ENCODE data around the gene RAMP3. TPM values are rescaled to one million over a fixed set of nuclear protein-coding genes. Genes with fewer than 3 reads are reported as not detected.

RAMP3 gene
- total RNA-seq, 2 experiments from 2014 or later = not detected

- Mint-ChIP-seq H3K27me3 (peaks cover 43% of the 10 kb centered on the region), H3K9me3 (peaks cover 1% of the 10 kb centered on the region), H3K4me1 (peaks cover 10% of the 10 kb centered on the region), H3K27ac (no peak overlapping the region), H3K36me3 (peaks cover 1% of the 10 kb centered on the region), H3K4me3 (no peak overlapping the region)
- DNase-seq = no peak
- POLR2A ChIA-PET = no interaction called here
- no peak for ATAC-seq (ENCODE audit: low read depth)
Measured at GRCh38 chr7:45211066-45211465, 53.5 kb downstream of the RAMP3 start.

DNA sequence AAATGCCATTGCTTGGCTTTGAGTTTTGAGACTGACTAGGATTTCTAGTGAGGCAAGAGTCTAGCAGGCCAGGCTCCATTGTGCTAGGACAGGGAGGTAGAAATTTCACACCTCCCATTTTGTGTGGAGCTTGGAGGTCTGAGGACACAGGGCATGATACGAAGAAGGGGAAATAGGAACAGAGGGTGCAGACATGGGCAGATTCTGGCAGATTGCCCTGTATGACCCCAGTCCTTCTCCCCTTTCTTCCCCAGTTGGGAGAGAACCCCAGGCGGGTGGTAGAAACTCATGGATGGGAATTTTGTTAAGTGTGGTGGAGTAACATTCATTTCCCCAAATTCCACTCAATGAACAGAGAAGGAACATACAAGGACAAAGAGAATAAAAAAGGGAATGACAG lies 54.4 kb downstream of the RAMP3 start:
- H3K27ac Mint-ChIP-seq = no peak overlapping the region
- H3K27me3 Mint-ChIP-seq = peaks cover 48% of the 10 kb centered on the region
- peaks cover 1% of the 10 kb centered on the region for H3K36me3 Mint-ChIP-seq
- ATAC-seq (ENCODE audit: low read depth) (no peak), DNase-seq (no peak)
- POLR2A ChIA-PET = no interaction called here
- H3K4me1 Mint-ChIP-seq = peaks cover 10% of the 10 kb centered on the region
- no peak overlapping the region for H3K4me3 Mint-ChIP-seq
- peaks cover 1% of the 10 kb centered on the region for H3K9me3 Mint-ChIP-seq

DNA sequence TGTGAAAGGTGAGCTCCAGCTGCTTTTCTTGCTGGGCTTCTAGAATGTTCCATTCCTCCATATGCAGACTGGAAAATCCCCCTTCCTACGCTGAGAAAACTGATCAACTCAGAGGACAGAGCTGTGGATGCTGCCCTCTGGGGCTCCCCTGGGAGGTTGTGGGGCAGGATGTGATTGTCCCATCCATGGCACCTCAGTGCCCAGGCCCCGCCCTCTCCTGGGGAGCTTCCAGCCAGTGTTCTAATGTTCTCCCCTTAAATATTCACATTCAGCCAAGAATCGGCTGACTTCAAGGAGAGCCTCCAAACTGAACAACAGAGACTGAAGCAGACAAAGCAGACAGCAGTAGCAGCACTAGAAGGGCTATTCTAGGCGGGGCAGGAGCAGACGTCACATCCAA lies 55.0 kb downstream of the RAMP3 start:
- POLR2A ChIA-PET = no interaction called here
- Mint-ChIP-seq H3K27me3 (peaks cover 50% of the 10 kb centered on the region), H3K27ac (no peak overlapping the region), H3K4me3 (no peak overlapping the region), H3K9me3 (peaks cover 1% of the 10 kb centered on the region), H3K36me3 (peaks cover 1% of the 10 kb centered on the region), H3K4me1 (peaks cover 10% of the 10 kb centered on the region)
- no peak for DNase-seq
- ATAC-seq (ENCODE audit: low read depth) = no peak

DNA sequence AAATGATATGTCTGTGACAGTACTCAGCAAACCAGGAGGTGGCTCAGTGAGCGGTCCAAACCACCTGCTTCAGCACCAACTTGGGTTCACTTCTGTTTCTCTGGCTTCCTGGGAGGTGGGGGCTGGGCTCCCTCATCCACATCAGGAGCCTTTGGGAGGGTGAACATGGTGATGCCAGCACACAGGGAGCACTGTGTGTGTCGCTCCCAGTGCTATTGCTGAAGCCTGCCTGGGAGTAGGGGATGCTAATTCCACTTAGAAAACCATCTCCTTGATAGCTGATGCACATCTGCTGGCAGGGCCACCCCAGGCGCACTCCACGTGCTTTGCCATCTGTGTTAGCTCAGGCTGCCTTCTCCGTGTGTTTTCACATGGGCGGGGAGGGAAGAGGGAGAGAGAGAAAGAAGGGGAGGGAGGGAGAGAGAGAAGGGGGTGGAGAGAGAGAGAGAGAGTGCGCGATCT lies 58.0 kb downstream of the RAMP3 start:
- POLR2A ChIA-PET = no interaction called here
- Mint-ChIP-seq H3K9me3 (peaks cover 1% of the 10 kb centered on the region), H3K4me3 (no peak overlapping the region), H3K36me3 (no peaks in the 10 kb centered on the region), H3K27me3 (peaks cover 56% of the 10 kb centered on the region), H3K4me1 (peaks cover 2% of the 10 kb centered on the region), H3K27ac (no peak overlapping the region)
- DNase-seq (no peak), ATAC-seq (ENCODE audit: low read depth) (no peak)

- ATAC-seq (ENCODE audit: low read depth) (no peak), DNase-seq (no peak)
- peaks cover 57% of the 10 kb centered on the region for H3K27me3 Mint-ChIP-seq
- no peak overlapping the region for H3K27ac Mint-ChIP-seq
- POLR2A ChIA-PET = no interaction called here
- H3K36me3 Mint-ChIP-seq = no peaks in the 10 kb centered on the region
- H3K4me3 Mint-ChIP-seq = no peak overlapping the region
- H3K9me3 Mint-ChIP-seq = peaks cover 1% of the 10 kb centered on the region
- H3K4me1 Mint-ChIP-seq = no peaks in the 10 kb centered on the region
Measured at GRCh38 chr7:45216181-45216580, 58.6 kb downstream of the RAMP3 start.

GRCh38 chr7:45216622-45217165 lies 59.1 kb downstream of the RAMP3 start:
- ATAC-seq (ENCODE audit: low read depth) = no peak

GRCh38 chr7:45217358-45217757 lies 59.8 kb downstream of the RAMP3 start:
- Mint-ChIP-seq H3K27ac (no peak overlapping the region), H3K4me1 (no peaks in the 10 kb centered on the region), H3K4me3 (no peak overlapping the region), H3K36me3 (no peaks in the 10 kb centered on the region), H3K9me3 (peaks cover 1% of the 10 kb centered on the region), H3K27me3 (peaks cover 51% of the 10 kb centered on the region)
- POLR2A ChIA-PET = no interaction called here
- DNase-seq = no peak
- no peak for ATAC-seq (ENCODE audit: low read depth)

More at GRCh38 chr7:45216622-45217165, 59.1 kb downstream of the RAMP3 start:
- POLR2A ChIA-PET = no interaction called here
- H3K36me3 Mint-ChIP-seq = no peaks in the 10 kb centered on the region
- no peak for DNase-seq
- no peaks in the 10 kb centered on the region for H3K4me1 Mint-ChIP-seq
- H3K9me3 Mint-ChIP-seq = peaks cover 1% of the 10 kb centered on the region
- H3K27ac Mint-ChIP-seq = no peak overlapping the region
- H3K4me3 Mint-ChIP-seq = no peak overlapping the region
- peaks cover 53% of the 10 kb centered on the region for H3K27me3 Mint-ChIP-seq

DNA sequence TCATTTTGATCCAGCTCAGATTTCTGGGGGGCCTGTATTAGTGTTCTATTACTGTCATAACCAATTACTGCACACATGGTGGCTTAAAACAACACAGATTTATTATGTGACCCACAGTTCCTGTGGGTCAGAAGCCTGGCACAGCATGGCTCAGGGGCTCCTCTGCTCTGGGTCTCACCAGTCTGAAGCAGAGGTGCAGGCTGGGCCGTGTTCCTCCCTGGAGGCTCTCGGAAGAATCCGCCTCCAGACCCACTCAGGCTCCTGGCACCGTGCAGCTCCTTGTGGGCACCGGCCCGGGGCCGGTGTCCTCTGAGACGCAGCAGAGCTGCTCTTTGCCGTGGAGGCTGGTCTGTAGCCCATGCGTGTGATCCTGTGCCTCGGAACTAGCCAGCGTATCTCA lies 61.5 kb downstream of the RAMP3 start:
- ATAC-seq (ENCODE audit: low read depth) (no peak), DNase-seq (no peak)
- H3K4me1 Mint-ChIP-seq = no peaks in the 10 kb centered on the region
- H3K27ac Mint-ChIP-seq = no peak overlapping the region
- POLR2A ChIA-PET = no interaction called here
- no peaks in the 10 kb centered on the region for H3K9me3 Mint-ChIP-seq
- H3K36me3 Mint-ChIP-seq = no peaks in the 10 kb centered on the region
- H3K4me3 Mint-ChIP-seq = no peak overlapping the region
- H3K27me3 Mint-ChIP-seq = peaks cover 48% of the 10 kb centered on the region

DNA sequence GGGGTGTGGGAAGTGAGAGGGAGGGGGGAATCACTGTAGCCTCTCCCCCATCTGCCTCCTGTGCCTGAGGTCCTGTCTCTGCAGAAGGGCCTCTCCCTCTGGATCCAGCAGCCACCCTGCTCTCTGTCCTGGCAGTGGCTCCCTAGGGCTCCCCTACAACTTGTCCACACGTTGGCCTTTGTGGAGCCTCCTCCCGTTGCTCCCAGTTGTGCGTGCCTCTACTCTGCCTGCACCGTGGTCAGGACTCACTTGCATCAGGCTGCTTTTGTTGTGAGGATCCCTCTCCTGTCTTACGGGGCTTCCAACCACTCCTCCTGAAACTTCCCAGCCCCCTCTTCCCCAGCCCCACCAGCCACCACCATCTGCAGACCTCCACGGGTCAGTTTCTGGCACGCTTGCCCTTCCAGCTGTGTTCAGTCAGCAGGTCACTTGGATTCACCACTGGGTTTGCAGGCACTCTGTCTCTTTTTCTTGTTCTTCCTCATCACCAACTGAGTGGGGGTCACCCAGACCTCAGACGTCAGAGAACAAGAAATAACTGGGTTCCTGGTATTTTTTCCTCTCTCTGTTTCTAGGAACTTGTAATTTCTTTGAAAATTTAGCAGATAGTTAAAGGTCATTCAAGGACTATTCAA lies 62.3 kb downstream of the RAMP3 start:
- no peaks in the 10 kb centered on the region for H3K9me3 Mint-ChIP-seq
- no peaks in the 10 kb centered on the region for H3K36me3 Mint-ChIP-seq
- H3K4me3 Mint-ChIP-seq = no peak overlapping the region
- no peak for DNase-seq
- peaks cover 40% of the 10 kb centered on the region for H3K27me3 Mint-ChIP-seq
- no peak for ATAC-seq (ENCODE audit: low read depth)
- no peak overlapping the region for H3K27ac Mint-ChIP-seq
- POLR2A ChIA-PET = no interaction called here
- H3K4me1 Mint-ChIP-seq = no peaks in the 10 kb centered on the region

DNA sequence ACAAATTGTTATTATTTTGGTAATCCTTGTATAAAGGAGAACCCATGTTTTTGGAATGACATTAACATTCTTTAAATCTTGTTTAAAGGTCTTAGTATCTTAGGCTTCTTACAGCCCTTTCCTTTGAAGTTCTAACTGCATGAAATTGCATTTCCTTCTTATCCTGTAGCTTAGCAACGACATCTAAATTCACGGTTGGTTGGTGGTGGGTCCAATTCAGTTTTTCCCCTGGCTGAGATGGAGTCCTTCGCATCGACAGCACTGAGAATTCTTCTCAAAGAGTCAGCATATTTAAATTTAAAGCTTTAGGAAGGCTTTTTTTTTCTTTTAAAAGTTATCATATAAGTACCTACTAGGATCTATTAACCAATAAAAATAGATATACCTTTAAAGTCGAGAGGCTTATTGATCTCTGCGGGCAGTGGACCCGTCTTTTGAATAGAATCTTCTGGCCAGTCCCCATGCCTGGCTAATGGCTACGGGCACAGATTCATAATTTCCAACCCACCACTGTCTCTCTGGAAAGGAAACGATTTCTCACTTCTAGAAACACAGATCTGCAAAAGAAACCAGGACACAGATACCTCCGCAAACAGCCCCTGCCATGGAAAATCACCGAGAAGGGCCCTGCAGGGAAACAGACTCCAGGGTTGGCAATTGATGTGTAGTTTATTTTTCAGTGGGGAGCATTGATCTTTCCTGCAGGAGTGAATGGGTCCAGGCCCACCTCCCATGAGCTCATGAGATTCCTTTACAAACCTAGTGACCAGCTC lies 63.4 kb downstream of the RAMP3 start:
- DNase-seq (no peak), ATAC-seq (ENCODE audit: low read depth) (no peak)
- Mint-ChIP-seq H3K27me3 (peaks cover 30% of the 10 kb centered on the region), H3K4me3 (no peak overlapping the region), H3K36me3 (no peaks in the 10 kb centered on the region), H3K27ac (no peak overlapping the region), H3K9me3 (no peaks in the 10 kb centered on the region), H3K4me1 (no peaks in the 10 kb centered on the region)
- POLR2A ChIA-PET = no interaction called here

GRCh38 chr7:45221896-45222604 lies 64.5 kb downstream of the RAMP3 start:
- no peak for DNase-seq
- H3K9me3 Mint-ChIP-seq = no peaks in the 10 kb centered on the region
- no peaks in the 10 kb centered on the region for H3K4me1 Mint-ChIP-seq
- no peak for ATAC-seq (ENCODE audit: low read depth)
- H3K27me3 Mint-ChIP-seq = peaks cover 25% of the 10 kb centered on the region
- POLR2A ChIA-PET = no interaction called here
- H3K36me3 Mint-ChIP-seq = no peaks in the 10 kb centered on the region
- no peak overlapping the region for H3K27ac Mint-ChIP-seq
- H3K4me3 Mint-ChIP-seq = no peak overlapping the region

DNA sequence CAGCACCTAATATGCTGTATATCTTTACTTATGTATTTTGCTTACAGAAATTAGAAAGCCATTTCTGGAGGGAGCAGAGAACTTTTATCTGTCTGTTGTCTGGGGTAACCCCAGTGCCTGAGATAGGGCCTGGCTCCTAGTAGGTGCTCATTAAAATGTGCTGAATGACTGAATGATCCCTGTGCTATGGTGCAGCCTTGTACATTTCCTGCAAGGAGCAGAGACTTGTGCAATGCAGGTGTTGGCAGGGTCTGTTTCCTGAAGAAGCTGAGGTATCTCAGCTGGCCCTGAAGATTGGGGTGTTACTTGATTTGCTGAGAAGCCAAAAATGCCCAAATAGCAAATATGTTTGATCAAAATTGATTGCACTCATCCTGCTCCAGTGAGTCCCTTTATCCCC lies 65.5 kb downstream of the RAMP3 start:
- Mint-ChIP-seq H3K27me3 (peaks cover 23% of the 10 kb centered on the region), H3K9me3 (no peaks in the 10 kb centered on the region), H3K27ac (no peak overlapping the region), H3K4me1 (no peaks in the 10 kb centered on the region), H3K4me3 (no peak overlapping the region), H3K36me3 (no peaks in the 10 kb centered on the region)
- POLR2A ChIA-PET = no interaction called here
- ATAC-seq (ENCODE audit: low read depth) (no peak), DNase-seq (no peak)

GRCh38 chr7:45223728-45224630 lies 66.4 kb downstream of the RAMP3 start:
- Mint-ChIP-seq H3K9me3 (no peaks in the 10 kb centered on the region), H3K4me3 (no peak overlapping the region), H3K27ac (no peak overlapping the region), H3K36me3 (no peaks in the 10 kb centered on the region), H3K27me3 (peaks cover 27% of the 10 kb centered on the region), H3K4me1 (no peaks in the 10 kb centered on the region)
- POLR2A ChIA-PET = no interaction called here
- no peak for ATAC-seq (ENCODE audit: low read depth)
- no peak for DNase-seq

All from activated naive CD8-positive, alpha-beta T cell treated with anti-CD3 and anti-CD28 coated beads, Interleukin-2, amount 10 ng/mL, durations not matched to agents 7 days and 5 days (primary cell).